Keratinocyte (primary cell): ENCODE results near the gene PRDM1.

ENCODE experiments used
- EZH2 ChIP-seq: IDR thresholded peaks from one replicate; pipeline ENCODE4 v1.6.1; 2012; ENCODE audit warnings: inconsistent platforms, mild to moderate bottlenecking, low read length, moderate library complexity
- TF ChIP-seq, protein P1 (sequence below), 3 experiments: IDR thresholded peaks in 1 of 3; conservative IDR thresholded peaks in 1 of 3; optimal IDR thresholded peaks in 1 of 3; 2 replicates in 2 of 3; 3 replicates in 1 of 3; pipeline versions ENCODE3 to v1.5.1; 2011; ENCODE audit warnings: low read length in 3 of 3, mild to moderate bottlenecking in 3 of 3, moderate library complexity in 2 of 3, control low read depth in 1 of 3, inconsistent platforms in 1 of 3; ENCODE audit not compliant: insufficient read depth in 2 of 3; ENCODE audit errors: extremely low read depth in 1 of 3

DNA sequence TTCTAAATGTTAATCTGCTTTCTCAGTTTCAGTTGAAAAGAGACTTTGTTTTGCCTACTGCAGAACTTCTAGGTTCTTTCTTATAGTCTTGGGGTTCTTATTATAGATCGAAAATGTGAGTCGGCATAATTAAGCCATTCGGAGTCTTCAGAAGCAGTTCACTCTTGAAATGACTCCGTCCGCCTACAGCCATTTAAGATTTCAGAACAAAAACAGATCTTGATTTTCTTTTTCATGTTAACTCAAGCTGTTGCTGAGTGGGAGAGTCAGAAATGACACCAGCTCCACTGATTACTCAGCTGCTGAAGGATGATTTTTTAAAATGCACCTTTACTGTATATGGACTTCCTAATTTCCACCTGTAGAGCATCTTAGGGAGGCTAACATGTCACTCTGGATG is 15.9 kb downstream of the PRDM1 start:
- TF ChIP-seq, protein P1, sequence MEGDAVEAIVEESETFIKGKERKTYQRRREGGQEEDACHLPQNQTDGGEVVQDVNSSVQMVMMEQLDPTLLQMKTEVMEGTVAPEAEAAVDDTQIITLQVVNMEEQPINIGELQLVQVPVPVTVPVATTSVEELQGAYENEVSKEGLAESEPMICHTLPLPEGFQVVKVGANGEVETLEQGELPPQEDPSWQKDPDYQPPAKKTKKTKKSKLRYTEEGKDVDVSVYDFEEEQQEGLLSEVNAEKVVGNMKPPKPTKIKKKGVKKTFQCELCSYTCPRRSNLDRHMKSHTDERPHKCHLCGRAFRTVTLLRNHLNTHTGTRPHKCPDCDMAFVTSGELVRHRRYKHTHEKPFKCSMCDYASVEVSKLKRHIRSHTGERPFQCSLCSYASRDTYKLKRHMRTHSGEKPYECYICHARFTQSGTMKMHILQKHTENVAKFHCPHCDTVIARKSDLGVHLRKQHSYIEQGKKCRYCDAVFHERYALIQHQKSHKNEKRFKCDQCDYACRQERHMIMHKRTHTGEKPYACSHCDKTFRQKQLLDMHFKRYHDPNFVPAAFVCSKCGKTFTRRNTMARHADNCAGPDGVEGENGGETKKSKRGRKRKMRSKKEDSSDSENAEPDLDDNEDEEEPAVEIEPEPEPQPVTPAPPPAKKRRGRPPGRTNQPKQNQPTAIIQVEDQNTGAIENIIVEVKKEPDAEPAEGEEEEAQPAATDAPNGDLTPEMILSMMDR (optimal IDR thresholded peaks at IDR 0.05 in 1 of 3, IDR thresholded peaks at IDR 0.05 in 1 of 3, conservative IDR thresholded peaks at IDR 0.05 in 1 of 3; ENCODE audit: extremely low read depth in 1 of 3, insufficient read depth in 2 of 3, low read length in 3 of 3): no peak
- no peak for TF ChIP-seq EZH2
